Amygdala (tissue), 56 donors: ENCODE data around the gene YPEL3.

ENCODE experiments used
- DNase-seq, 56 donors: peaks; one replicate each; lab custom pipeline; 2025; lab: John Stamatoyannopoulos, UW

YPEL3 gene

DNA sequence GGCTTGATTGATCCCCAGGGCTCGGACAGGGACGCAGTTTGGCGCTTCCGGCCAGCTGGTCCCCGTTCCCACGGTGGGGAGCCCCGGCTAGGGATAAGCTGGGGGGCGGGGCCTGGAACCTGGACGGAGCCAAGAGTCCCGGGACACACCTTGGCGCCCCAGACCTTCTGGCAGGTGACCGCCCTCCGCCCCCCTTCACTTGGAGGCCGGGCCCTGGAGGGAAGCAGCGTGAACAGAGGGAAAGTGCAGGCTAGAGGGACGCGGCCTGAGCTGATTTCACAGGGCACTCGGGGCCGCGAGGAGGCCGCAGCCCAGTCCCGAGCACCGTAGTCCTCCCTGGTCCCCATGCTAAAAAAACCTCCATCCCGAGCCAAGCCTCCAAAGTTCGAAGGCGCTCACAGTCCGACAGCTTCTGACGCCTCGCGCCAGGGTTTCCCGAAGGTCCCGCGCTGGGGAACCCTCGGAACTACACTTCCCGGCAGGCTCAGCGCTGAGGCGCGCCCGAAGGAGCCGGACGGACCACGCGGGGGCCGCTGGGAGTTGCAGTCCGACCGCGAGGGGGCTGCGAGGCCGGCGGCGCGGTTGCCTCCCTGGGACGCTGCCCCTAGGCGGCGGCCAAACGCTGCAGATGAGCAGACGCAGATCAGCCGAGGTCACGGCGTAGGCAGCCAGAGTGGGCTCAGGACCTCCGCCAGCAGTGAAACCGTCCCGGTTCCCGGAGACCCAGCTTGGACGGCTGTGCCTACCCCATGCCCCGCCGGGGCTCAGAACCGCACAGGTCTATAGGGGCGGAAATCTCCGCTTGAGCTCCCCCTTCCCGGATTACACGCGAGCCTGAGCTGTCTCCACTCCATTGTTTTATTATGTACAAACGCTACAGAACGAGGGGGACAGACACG is 4.3 kb downstream of the YPEL3 start, which contains the start of gene TBX6:
Gene TBX6, minus strand, starts transcription at position 451 of the 899 bp plus-strand sequence. CDS start 731 bp downstream, outside the sequence.
- peak; percentile 34 to 95 (median 84) for DNase-seq

DNA sequence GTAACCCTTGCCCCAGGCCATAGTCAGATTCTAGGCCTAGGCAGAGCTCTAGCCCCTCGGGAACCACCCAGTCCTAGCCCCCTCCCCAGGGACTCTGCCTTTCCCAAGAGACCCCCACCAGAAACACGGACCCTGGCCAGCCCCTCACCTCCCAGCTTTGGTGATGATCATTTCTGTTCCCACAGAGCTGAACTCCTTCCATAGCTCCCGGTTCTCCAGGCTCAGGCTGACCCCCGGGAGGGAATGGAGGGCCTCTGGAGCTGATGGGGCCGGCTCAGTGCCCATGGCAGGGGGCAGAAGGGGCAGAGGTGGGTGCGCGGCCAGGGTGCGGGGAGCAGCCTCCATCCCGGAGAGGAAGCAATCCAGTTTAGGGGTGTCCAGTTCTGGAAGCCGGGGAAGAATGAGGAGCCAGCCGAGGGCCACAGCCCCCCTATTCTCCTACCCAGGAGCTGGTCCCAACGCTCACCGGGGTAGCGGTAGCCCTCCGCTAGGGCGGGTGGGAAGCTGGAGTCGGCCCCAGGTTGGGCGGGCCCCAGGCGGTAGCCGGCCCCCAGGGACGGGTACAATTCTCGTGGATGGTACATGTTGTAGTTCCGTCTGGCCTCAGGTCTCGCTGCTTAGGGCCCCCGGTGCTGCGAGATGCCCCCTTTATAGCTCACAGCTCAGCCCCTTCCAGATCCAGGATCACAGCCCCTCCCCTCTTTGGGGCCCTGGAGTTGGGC is 5.2 kb downstream of the YPEL3 start:
- no peak for DNase-seq

DNA sequence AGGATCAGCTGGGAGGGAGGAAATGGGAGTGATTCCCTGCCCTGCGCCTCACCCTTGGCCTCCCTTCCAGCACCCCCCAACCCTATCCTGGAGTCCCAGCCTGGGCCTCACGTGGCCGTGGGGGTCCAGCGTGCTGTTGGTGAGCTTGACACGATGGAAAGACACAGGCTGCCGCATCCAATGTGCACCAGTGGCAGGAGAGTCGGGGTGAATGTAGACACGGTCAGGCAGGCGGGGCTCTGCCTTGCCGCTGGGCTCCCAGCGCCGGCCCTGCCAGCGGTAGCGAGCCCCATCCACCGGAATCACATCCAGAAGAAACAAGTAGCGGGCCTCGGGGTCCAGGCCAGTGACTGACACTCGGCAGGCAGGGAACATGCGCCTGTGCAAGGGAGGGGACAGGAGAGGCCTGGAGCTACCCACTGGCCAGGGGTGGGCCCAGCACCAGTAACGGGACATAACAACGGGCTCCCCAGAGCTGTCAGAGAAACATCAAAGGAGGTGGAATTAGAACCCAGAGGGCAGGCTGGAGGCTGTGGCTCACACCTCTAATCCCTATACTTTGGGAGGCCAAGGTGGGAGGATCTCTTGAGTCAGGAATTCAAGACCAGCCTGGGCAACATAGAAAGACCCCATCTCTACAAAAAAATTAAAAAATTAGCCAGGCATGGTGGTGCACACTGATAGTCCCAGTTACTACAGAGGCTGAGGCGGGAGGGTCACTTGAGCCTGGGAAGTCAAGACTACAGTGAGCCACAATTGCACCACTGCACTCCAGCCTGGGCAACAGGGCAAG is 7.0 kb downstream of the YPEL3 start:
- DNase-seq, result no peak

DNA sequence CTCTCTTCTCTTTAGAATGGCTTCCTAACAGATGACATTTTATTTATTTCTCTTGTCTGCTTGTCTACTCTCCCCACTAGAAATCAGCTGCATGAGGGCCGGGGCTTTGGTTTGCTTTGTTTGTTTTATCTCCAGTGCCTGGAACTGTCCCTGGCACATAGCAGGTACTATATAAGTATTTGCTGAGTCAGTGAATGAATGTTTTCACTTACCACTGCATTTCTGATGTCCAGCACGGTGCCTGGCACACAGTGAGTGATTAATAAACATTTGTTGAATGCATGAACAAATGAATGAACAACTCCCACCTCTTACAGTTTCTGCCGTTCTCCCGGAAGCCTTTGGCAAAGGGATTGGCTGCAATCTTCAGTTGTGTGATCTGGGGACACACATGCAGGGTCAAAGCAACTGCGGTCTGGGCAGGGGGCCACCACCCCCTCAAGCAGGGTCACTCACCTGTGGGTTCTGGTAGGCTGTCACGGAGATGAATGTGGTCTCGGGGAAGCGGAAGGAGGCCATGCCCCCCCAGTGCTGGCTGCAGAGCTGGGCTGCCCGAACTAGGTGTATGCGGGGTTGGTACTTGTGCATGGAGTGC is 7.7 kb downstream of the YPEL3 start:
- DNase-seq, result no peak

DNA sequence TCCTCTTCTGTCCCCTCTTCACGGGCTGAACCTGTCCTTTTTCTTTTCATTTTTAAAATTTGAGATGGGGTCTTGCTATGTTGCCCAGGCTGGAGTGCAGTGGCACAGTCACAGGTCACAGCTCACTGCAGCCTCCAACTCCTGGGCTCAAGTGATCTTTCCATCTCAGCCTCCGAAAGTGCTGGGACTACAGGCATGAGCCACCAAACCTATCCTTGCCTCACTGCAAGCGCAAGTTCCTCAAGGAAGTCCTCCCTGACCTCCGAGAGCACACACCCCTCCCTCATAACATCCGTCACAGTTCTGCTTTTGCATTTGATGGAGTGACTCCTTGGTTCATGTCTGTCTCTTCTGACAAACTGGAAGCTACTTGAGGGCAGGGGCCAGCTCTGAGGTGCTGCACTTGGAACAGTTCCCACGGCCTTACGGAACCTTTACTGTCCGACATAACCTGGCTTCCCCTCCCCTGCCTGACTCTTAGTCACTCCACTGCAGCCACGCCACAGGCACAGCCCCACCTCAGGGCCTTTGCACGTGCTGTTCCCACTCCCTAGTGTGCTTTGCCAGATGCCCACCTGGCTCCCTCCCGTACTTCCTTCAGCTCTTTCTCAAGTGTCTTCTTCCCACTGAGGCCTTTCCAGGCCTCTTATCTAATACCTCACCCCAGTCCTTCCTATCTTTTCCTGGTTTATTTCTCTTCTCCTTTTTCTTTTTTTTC is 8.7 kb downstream of the YPEL3 start:
- no peak for DNase-seq

DNA sequence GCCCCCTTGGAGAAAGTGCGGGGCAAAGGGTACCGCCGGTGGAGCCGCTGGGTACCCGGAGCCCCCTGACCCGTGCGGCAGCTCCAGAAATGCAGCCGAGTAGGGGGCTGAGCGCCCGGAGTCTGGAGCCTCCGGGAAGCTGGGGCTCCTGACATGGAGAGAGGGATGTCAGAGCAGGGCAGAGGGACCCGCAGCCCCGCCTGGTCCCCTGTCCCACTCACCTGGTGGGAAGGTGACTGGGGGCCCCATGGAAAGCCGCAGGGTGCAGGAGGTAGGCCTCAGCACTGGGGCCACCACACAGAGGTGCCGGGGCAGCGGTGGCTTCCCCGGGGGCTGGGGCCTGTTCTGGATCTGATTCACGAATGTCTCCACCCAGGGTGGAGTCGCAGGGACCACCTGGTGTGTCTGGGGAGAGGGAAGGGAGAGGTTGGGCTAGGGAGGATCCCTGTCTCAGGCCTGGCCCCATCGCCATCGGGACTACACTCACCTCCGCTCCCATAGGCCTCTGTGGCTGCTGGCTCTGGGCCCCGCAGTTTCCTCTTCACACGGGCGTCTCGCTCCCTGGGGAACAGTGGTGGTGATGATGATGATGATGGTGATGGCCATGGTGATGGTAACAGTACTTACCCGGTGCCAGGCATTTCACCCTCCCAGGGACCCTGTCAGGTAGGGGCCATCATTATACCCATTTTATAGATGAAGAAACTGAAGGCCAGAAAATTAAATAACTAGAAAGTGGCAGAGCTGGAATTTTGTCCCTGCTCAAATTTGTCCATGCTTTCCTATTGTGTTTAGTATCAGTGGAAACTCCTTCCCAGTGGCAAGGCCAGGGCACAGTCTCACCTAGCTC is 9.5 kb downstream of the YPEL3 start:
- no peak for DNase-seq

DNA sequence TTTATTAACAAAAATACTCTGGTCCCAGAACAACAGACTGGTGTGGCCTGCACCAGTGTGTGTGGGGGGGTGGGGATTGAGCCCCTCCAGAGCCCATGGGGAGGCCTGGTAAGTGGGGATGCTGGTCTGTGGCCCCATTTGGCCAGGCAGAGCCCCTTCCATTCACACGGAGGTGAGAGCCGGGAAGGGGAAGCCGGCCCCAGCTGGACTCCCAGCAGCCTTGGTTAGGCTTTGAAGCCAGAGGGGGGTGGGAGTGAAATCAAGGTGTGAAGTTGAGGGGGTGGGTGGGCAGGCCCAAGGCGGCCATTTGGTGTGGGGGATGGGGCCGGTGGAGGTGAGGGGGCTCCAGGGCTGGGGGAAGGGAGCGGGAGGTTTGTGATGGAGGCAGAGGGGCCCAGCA is 10.2 kb downstream of the YPEL3 start:
- no peak for DNase-seq

DNA sequence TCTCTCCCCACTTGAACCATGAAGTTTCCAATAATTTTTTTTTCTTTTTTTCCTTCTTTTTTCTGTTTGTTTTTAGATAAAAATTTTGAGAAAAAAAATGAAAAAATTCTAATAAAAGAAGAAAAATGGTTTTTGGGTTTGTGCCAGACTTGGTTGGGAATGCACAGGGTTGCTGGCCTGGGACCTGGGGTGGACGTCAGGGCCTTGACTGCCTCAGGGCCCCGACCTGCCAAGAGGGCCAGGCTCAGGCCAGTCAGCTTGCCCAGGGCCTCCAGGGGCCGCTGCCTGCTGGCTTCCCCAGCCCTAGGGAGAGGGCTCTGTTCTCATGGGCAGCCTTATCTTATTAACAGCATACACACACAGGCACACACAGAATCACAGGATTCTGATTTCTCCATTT is 10.8 kb downstream of the YPEL3 start:
- no peak for DNase-seq

DNA sequence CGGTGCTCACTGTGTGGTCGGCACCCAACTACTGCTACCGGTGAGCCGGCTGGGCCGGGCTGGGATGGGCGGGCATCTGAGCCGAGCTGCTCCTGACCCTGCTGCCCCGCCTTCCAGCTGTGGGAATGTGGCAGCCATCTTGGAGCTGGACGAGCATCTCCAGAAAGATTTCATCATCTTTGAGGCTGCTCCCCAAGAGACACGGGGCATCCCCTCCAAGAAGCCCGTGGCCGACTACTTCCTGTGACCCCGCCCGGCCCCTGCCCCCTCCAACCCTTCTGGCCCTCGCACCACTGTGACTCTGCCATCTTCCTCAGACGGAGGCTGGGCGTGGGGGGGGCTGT is 11.2 kb downstream of the YPEL3 start:
- no peak for DNase-seq

DNA sequence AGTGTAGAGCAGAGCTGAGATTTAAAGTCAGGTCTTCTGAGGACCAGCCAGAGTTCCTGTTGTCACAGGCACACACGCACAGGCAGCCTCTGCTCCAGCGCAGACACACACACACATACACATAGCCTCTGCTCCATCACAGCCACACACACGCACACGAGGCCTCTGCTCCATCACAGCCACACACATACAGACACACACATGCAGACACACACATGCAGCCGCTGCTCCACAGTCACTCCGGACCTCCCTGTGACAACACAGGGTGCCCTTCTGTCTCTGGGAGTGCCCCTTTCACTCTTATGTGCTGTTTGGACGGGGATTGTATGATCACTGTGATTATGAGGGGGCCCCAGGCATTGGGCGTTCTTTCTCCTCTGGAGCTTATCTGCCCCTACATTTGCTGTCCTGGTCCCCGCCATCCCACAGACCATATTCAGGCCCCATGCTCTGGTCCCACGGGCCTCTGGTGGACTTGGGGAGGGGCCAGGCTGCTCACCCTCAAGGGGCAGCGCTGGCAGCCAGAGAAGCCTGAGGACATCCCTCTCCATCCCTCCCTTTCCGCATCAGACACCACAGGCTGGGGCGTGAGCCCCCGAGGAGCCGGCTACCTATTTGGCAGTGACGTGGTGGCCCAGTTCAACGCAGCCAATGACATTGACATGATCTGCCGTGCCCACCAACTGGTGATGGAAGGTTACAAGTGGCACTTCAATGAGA is 11.8 kb downstream of the YPEL3 start:
- no peak for DNase-seq

DNA sequence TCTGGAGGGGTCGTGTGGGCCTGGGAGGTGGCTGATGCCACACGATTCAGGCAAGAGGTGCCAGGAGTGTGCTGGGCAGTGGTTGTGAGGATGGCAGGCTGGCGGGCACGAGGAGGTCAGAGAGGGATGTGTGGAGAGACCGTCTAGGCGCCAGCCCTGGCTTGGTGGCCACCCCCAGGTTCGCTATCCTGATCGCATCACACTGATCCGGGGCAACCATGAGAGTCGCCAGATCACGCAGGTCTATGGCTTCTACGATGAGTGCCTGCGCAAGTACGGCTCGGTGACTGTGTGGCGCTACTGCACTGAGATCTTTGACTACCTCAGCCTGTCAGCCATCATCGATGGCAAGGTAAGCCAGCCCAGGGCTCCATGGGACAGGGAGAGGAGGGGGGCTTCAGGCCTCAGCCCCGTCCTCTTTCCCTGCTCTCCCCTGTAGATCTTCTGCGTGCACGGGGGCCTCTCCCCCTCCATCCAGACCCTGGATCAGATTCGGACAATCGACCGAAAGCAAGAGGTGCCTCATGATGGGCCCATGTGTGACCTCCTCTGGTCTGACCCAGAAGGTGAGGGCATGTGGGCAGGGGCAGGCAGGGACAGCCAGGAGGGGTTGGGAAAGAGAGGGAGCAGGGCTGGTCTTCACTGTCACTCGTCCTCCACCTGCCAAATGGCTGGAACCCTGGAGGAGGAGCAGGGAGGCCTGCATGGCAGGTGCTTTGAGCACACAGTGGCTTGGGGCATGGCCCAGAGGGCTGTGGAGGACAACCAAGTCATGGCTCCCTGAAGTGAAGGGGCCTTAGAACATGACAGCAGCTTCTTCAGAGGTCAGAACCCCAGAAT is 12.6 kb downstream of the YPEL3 start:
- DNase-seq, result no peak

DNA sequence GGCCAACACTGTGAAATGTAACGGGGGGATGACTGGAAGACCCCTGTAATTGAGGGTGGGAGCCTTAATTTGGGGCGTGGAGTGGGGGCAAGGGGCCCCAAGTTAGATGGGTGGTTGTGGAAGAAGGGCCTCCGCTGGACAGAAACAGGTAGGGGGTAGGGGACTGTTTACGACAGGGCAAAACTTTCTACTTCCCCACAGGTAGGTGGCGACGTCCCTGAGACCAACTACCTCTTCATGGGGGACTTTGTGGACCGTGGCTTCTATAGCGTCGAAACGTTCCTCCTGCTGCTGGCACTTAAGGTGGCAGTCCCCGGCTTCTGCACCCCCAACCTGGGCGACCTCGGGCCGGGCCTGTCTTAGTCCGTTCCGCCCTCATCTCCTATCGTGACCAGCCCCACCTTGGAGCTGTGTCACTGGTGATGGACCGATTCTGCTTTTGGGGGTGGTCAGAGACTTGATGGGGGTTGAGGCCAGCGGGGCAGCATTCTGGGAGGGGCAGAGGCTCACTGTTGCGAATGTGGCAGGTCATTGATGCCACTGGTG is 13.4 kb downstream of the YPEL3 start:
- no peak for DNase-seq

DNA sequence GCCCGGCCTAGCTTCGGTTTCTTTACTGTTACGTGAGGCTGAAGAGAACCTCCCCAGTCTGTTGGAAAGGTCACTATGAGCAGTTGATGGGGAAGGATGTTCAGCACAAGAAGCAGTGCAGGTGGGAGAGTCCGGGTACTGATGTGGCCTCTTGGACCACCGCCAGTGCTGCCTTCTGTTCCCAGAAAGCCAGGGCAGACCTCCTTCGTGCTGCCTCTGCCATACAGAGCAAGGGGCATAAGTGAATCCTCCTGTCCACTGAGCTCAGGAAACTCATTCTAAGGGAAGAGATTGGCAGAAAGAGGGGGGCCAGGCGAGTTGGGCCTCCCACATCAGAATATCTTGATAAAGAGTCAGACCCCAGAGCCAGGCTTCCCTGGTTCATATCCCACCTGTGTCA is 16.5 kb downstream of the YPEL3 start:
- no peak for DNase-seq

DNA sequence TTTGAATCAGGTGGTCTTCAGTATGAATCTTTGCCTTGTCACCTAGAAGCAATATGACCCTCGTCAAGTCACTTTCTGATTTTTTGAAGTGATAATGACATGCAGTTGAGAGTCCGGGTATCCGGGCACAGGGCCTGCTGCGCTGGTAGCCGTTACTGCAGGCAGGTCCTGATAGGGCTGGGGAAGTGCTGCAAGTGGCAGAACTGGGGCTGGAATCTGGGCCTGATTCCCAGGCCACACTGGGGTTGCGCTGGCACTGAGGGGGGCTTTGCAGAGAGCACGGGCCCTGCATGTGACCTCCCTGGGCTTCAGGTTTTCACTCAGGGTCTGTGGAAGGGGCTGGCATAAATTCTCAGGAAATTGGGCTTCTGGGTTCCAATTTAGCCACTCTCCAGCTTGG is 17.3 kb downstream of the YPEL3 start:
- no peak for DNase-seq

DNA sequence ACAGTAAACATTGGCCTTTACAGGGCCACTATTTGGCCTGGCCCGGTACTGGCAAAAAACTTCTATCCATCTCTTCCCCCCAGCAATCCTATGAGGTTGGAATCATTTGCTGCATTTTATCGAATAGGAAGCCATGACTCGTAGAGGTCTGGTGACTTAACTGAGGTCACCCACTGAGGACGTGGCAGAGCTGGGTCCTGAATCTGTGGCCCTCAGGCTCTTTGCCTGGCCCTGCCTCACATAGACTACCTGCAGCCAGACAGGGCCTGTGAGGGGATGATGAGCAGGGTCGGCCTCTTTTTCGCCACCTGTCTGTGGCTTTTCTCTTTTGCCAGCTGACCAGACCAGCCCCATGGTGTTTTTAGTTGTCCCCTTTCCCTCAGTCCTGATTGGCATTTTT is 18.4 kb downstream of the YPEL3 start:
- no peak for DNase-seq

DNA sequence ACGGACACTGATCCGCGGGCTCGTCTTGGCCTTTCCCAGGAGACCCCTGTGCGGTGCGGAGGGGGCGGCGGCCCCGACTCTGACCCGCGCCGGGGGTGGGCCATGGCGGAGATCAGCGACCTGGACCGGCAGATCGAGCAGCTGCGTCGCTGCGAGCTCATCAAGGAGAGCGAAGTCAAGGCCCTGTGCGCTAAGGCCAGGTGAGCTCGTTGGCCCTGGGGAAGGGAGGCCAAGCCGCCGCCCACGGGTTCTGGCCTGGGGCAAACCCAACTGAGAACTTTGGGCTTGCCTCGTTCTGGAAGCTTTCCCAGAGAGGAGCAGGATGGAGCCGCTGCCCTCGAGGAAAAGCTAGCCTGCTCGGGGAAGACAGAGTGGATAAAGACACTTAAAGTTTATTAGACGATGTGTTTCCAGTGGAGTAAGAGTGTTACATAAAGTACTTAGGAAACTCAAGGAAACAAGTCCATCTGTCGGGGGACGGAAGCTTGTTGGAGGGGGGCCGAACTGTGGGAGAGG is 19.7 kb downstream of the YPEL3 start:
- peak in 2 of 56 donors; percentile 44 to 49 for DNase-seq
